NCI-H1092 treated with DMSO at 0.1 percent for 48 hours (cell line): ENCODE measurements around the gene RPL21.

ENCODE experiments used
- DNase-seq: peaks from one replicate; lab custom pipeline; 2025; lab: John Stamatoyannopoulos, UW

The RPL21 gene

GRCh38 chr13:27258637-27259386 lies 7.5 kb downstream of the RPL21 start:
- no peak for DNase-seq

DNA sequence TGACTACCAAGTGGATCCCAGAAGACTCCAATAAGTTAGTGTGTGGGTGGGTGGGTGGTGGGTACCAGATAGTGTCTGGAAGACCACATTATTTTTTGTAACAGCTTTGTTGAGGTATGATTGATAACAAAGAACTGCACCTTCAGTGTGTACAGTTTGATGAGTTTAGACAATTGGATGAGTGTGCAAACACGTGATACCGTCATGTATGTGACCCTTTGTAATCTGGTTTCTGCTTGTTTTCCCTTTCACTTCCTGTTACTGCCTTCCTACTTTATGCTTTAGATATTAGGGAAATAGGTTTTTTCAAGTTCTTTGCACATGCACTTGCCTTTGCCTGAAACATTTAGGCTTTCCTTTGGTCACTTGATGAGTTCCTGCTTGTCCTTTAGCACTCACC lies 8.5 kb downstream of the RPL21 start:
- DNase-seq = no peak

DNA sequence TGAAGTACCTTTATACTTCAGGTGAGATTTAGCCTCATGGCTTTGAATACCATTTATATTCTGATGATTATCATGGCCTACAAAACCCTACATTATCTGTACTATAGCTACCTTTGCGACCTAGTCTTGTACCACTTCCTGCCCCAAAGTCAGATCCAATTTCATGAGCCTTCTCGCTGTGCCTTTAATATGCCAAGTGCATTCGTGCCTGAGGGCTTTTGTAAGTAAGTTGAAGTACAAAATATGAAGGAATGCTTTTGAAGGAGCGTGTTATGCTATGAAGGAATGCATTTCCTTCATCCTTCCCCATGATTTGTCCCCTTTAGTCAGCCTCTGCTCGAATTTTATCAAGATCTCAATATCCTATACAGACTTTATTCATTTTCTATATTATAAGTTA lies 10.0 kb downstream of the RPL21 start:
- no peak for DNase-seq

GRCh38 chr13:27263438-27263837 lies 12.1 kb downstream of the RPL21 start:
- DNase-seq = no peak

DNA sequence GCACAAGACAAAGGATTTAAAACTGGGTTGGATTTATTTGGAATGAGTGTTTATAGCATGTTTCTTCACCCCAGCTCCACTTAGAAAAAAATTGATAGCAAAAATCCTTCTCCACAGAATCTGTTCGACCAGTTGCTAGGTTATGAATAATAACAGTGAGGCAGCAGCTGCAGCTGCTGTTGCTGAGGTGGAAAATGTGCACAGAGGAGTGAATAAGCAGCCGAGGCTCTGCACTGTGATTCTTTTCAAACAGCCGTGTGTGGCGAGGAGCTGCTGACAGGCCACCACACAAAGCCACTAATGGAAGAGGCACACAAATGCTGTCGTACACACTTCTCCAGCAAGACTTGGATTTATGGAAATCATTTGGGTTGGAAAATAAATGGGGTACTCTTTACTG lies 12.8 kb downstream of the RPL21 start:
- DNase-seq = peak; percentile 37

GRCh38 chr13:27264648-27265047 lies 13.3 kb downstream of the RPL21 start:
- no peak for DNase-seq

DNA sequence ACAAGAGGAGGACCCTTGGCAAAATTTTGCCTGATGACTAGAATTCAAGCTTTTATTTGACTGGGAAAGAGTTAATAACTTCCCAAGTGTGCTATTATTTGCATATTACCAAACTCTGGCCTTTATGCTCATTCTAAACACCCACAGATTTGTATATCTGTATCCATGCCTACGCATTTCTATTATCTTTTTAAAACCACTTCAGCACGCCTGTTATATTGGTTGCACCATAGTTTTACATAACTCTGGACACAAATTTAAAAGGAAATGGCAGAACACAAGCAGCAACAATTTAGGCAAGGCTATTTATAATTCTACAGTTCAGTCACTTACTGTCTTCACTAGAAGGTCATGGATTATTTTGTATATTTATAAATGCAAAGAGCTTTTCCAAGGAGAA lies 15.6 kb downstream of the RPL21 start:
- DNase-seq = no peak

- no peak for DNase-seq
Observed at GRCh38 chr13:27267596-27267995, 16.2 kb downstream of the RPL21 start.

GRCh38 chr13:27269114-27269665 lies 17.8 kb downstream of the RPL21 start:
- DNase-seq = no peak

- peak; percentile 68 for DNase-seq
Observed at GRCh38 chr13:27270594-27271520, 19.5 kb downstream of the RPL21 start, which contains the start of gene RASL11A. TSS of gene RASL11A (plus strand) at chr13:27270830. CDS start at chr13:27270945, 115 bp downstream.

GRCh38 chr13:27271570-27272096 lies 20.3 kb downstream of the RPL21 start:
- DNase-seq = no peak

GRCh38 chr13:27273658-27274425 lies 22.5 kb downstream of the RPL21 start:
- DNase-seq = no peak

DNA sequence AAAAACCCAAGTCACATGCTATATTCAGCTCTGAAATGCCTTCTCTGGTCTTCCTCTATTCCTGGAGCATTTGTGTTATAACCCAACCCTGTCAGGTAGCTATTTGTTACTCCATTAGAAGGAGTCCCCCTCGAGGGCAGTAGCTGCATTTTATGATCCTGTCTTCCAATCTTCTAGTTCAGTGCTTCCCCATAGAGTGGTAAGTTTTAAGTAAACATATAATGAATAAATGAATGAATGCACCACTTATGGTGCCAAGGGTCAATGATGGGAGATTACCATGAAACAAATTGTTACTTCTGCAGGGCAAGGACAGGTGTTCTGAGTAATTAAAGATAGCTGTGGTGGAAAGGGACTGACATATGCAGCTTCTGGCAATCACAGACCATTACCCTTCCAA lies 23.3 kb downstream of the RPL21 start:
- DNase-seq = no peak

DNA sequence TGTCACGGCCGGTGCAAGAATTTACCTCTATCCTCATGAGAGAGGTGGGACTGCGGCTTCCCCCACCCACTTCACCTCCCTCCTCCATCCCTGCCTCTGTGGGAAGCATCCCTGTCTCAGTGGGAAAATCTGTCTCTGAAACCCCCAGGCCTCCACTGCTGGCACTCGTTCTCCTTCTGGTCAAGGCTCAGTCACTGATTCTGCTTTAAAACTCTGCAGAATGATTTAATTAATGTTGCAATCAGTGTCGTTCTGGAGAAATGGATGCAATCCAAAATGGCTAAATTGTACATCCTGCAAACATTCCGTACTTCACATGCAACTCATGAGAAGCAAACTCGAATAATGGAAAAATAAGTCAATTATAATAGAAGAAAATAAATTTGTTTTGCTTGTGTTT lies 24.8 kb downstream of the RPL21 start:
- DNase-seq = no peak

- no peak for DNase-seq
Observed at GRCh38 chr13:27279506-27279905, 28.1 kb downstream of the RPL21 start.

- DNase-seq = no peak
Observed at GRCh38 chr13:27280009-27280656, 28.8 kb downstream of the RPL21 start.

DNA sequence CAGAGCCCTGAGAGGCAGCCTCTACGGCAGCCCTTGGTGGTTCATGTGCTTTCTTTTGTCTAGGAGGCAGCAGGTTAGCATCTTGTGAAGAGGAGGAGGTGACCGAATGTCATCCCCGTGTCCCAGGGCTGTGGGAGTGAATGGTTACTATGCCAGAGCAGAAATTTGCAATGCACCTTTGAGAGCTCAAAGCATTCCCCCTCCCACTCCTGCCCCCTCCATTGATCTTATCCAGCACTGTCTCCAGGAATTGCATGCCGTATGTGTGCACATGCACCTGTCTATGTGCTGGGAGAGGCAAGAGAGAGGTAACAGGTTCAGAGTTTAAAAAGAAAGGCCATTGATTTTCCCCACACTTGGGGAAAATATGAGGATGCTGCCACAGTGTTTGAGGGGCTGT lies 29.5 kb downstream of the RPL21 start:
- no peak for DNase-seq

GRCh38 chr13:27281420-27281819 lies 30.1 kb downstream of the RPL21 start:
- DNase-seq = no peak

- DNase-seq = peak; percentile 41
Observed at GRCh38 chr13:27283906-27284493, 32.6 kb downstream of the RPL21 start.

- DNase-seq = no peak
Observed at GRCh38 chr13:27288392-27288791, 37.0 kb downstream of the RPL21 start.
